Activated CD4-positive, CD25-positive, alpha-beta regulatory T cell (primary cell): ENCODE data around the gene ZFYVE16.
"Not testable (repeated sequence)": the region's sequence is repeated elsewhere in the genome, so short reads cannot be mapped to it uniquely, and the experiment has no call there.

Source experiments
- DNase-seq, 4 experiments: peaks; one replicate each; lab custom pipeline; 2025; lab: John Stamatoyannopoulos, UW

ZFYVE16 gene

DNA sequence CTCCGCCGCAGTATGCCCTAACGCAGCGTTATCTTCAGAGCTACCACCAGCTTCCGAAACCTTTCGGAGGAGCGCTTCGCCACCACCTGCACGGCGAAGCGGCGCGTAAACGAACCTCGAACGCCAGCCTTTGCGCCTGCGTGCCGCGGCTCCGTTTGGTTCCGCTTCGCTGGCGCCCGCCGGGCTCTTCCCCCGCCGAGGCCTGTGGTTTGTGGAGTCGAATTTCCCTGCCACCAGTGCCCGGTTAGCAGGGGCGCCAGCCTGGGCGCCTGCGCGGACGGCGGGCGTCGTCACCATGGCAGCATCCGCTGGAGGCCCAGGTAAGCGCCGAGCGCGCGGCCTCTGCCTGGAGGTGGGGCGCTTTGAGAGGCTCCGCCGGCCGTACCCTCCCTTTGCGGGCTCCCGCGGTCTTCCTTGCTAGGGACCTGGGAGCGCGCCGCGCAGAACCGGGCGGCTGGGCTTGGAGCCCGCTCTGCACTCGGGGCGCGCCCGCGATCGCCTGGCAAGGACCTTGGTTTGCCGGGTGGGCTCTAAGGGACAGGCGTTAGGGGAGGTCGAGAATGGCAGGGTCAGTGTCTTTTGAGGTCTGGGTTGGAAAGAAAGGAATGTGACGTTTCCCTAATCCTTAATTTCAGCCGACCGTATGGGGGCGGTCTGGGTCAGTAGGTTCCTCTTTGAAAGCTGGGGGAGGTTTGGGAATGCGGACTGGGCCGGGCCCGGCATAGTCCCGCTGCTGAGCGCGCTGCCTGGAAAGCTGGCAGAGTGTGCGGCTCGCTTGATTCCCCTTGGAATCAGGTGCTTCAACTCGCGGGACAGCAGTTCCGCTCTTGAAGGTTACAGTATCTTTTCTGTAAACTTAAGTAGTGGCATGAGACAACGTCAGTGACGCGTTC lies 80.2 kb downstream of the ZFYVE16 start, which contains the start of gene FAM151B:
TSS of gene FAM151B (plus strand) at position 272 of the 893 bp plus-strand sequence. CDS start at position 296, 24 bp downstream.
- DNase-seq: peak; percentile 7 to 22 (median 12)

DNA sequence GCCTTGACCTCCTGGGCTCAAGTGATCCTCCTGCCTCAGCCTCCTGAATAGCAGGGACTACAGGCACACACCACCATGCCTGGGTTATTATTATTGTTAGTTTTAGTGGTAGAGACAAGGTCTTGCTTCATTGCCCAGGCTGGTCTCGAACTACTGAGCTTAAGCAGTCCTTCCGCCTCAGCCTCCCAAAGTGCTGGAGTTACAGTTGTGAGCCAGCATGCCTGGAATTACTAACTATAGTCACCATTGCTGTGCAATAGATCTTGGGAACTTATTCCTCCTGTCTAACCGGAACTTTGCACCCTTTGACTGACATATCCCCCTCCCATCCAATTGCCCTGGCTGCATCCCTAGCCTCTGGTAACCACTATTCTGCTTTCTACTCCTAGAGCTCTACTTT lies 83.4 kb downstream of the ZFYVE16 start:
- DNase-seq: no peak

DNA sequence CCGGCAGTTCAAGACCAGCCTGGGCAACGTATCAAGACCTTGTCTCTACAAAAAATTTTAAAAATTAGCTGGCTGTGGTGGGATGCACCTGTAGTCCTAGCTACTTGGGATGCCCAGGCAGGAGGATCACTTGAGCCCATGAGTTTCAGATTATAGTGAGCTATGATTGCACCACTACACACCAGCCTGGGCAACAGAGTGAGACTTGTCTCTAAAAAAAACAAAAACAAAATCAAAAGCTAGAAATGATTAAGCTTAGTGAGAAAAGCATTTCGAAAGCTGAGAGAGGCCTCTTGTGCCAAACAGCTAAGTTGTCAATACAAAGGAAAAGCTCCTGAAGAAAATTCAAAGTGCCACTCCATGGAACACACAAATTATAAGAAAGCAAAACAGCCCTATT lies 84.9 kb downstream of the ZFYVE16 start:
- DNase-seq: no peak

- DNase-seq: not testable (repeated sequence)
Observed at GRCh38 chr5:80493443-80493842, 85.6 kb downstream of the ZFYVE16 start.

- DNase-seq: no peak
Observed at GRCh38 chr5:80495891-80496290, 88.0 kb downstream of the ZFYVE16 start.

GRCh38 chr5:80502800-80503199 lies 94.9 kb downstream of the ZFYVE16 start:
- no peak for DNase-seq

DNA sequence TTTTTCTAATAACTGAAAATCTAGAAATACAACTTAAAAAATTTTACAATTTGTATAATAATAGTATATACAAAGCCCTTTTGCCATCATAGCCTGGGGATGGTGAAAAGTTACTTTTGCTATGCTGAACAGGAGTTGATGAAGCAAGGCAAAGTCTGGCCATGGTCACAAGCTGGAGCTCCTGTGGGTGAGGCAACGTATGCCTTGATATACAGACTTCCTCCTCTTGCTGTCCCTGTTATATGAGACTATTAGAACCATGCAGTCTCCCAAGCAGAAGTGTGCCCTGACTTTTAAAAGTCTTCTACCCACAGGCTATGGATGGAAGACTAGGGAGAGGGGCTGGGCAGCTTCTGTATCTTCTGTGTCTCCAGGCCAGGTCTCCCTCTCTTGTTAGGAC lies 95.8 kb downstream of the ZFYVE16 start:
- DNase-seq: no peak

DNA sequence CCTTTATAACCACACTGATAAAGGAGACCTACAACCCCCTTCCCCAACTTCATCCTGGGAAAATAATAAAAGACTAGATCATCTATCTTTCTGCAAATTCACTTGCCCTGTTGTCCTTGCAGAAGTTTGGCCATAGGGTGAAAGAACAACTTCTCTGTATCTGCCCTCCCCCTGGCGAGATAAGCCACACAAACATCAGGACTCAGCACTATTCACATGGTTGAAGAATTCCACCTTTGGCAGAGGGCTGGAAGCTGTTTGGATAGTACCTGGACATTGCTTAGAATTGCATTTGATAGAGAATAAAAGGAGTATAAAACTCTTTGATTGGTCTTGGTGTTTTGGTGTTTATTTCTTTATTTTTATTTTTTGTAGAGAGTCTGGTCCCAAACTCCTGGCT lies 97.0 kb downstream of the ZFYVE16 start:
- no peak for DNase-seq

- no peak for DNase-seq
Observed at GRCh38 chr5:80507663-80508062, 99.8 kb downstream of the ZFYVE16 start.

GRCh38 chr5:80508844-80509243 lies 101.0 kb downstream of the ZFYVE16 start:
- no peak for DNase-seq

DNA sequence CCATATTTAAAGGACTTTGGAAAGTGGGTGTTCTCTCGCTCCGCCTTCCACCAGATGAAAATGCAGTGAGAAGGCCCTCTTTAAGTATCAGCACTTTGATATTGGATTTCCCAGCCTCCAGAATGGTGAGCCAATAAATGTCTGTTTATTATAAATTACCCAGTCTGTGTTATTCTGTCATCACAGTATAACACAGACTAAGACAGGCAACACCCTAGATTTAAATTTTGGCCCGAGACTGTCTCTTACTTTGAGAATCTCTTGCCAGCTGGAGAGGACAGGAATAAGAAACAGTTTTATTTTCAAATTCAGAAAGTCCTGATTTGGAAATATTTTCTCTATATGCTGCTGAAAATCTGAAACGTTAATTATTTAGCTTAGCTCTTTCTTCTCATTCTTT lies 101.5 kb downstream of the ZFYVE16 start:
- DNase-seq: no peak

DNA sequence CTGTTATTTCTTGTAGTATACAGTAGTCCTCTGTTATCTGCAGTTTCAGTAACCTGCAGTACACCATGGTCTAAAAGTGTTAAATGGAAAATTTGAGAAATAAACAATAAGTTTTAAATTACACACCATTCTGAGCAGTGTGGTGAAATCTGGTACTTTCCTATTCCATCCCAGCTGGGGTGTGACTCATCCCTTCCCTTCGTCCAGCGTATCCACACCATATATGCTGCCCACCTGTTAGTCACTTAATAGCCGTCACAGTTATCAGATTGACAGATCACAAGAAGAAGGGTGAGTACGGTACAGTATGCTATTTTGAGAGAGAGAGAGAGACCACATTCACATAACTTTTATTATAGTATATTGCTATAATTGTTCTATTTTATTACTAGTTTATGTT lies 109.0 kb downstream of the ZFYVE16 start:
- no peak for DNase-seq
